Measurements from ENCODE around the gene DISP2. TPM values are rescaled to one million over a fixed set of nuclear protein-coding genes. Genes with fewer than 3 reads are reported as not detected.

The DISP2 gene
- total RNA-seq, 1 donor from 2014 or later: 3.6 TPM

GRCh38 chr15:40310993-40311392 lies 47.0 kb upstream of the DISP2 start:
- peaks cover 15% of the 10 kb centered on the region for H3K27me3 Mint-ChIP-seq (ENCODE audit: unreplicated experiment)
- DNase-seq (ENCODE audit: low spot score): no peak
- no peak overlapping the region for H3K27ac Mint-ChIP-seq (ENCODE audit: unreplicated experiment)
- no peaks in the 10 kb centered on the region for H3K36me3 Mint-ChIP-seq (ENCODE audit: low read depth, unreplicated experiment)
- H3K4me1 Mint-ChIP-seq (ENCODE audit: unreplicated experiment): peaks cover 51% of the 10 kb centered on the region
- H3K4me3 Mint-ChIP-seq (ENCODE audit: unreplicated experiment): no peak overlapping the region
- H3K9me3 Mint-ChIP-seq (ENCODE audit: unreplicated experiment): no peaks in the 10 kb centered on the region
- TF ChIP-seq CTCF (IDR thresholded peaks at IDR 0.05; ENCODE audit: unreplicated experiment): no peak

- peaks cover 12% of the 10 kb centered on the region for H3K27me3 Mint-ChIP-seq (ENCODE audit: unreplicated experiment)
- no peak for TF ChIP-seq CTCF (IDR thresholded peaks at IDR 0.05; ENCODE audit: unreplicated experiment)
- peaks cover 42% of the 10 kb centered on the region for H3K4me1 Mint-ChIP-seq (ENCODE audit: unreplicated experiment)
- no peak overlapping the region for H3K27ac Mint-ChIP-seq (ENCODE audit: unreplicated experiment)
- no peaks in the 10 kb centered on the region for H3K9me3 Mint-ChIP-seq (ENCODE audit: unreplicated experiment)
- H3K36me3 Mint-ChIP-seq (ENCODE audit: low read depth, unreplicated experiment): no peaks in the 10 kb centered on the region
- DNase-seq (ENCODE audit: low spot score): no peak
- H3K4me3 Mint-ChIP-seq (ENCODE audit: unreplicated experiment): no peak overlapping the region
Measured at GRCh38 chr15:40312370-40313158, 45.5 kb upstream of the DISP2 start.

GRCh38 chr15:40313531-40314398 lies 44.3 kb upstream of the DISP2 start:
- Mint-ChIP-seq H3K27me3 (ENCODE audit: unreplicated experiment) (peaks cover 12% of the 10 kb centered on the region), H3K4me1 (ENCODE audit: unreplicated experiment) (peaks cover 34% of the 10 kb centered on the region), H3K4me3 (ENCODE audit: unreplicated experiment) (no peak overlapping the region), H3K36me3 (ENCODE audit: low read depth, unreplicated experiment) (no peaks in the 10 kb centered on the region), H3K27ac (ENCODE audit: unreplicated experiment) (no peak overlapping the region), H3K9me3 (ENCODE audit: unreplicated experiment) (no peaks in the 10 kb centered on the region)
- DNase-seq (ENCODE audit: low spot score): no peak
- TF ChIP-seq CTCF (IDR thresholded peaks at IDR 0.05; ENCODE audit: unreplicated experiment): no peak

- DNase-seq (ENCODE audit: low spot score): no peak
- no peak overlapping the region for H3K27ac Mint-ChIP-seq (ENCODE audit: unreplicated experiment)
- peaks cover 25% of the 10 kb centered on the region for H3K4me1 Mint-ChIP-seq (ENCODE audit: unreplicated experiment)
- H3K9me3 Mint-ChIP-seq (ENCODE audit: unreplicated experiment): no peaks in the 10 kb centered on the region
- no peak overlapping the region for H3K4me3 Mint-ChIP-seq (ENCODE audit: unreplicated experiment)
- TF ChIP-seq CTCF (IDR thresholded peaks at IDR 0.05; ENCODE audit: unreplicated experiment): no peak
- no peaks in the 10 kb centered on the region for H3K36me3 Mint-ChIP-seq (ENCODE audit: low read depth, unreplicated experiment)
- H3K27me3 Mint-ChIP-seq (ENCODE audit: unreplicated experiment): peaks cover 9% of the 10 kb centered on the region
Measured at GRCh38 chr15:40314723-40315276, 43.2 kb upstream of the DISP2 start.

Data from endothelial cell (in vitro differentiated cells).